Upper lobe of left lung (tissue), 6 donors: ENCODE measurements around the gene C16orf89. TPM values are rescaled to one million over a fixed set of nuclear protein-coding genes. Genes with fewer than 3 reads are reported as not detected.

Experiments
- ATAC-seq, 2 donors: fragments of 200-7000 bp; cut with Tn5 transposase; one replicate each; pipeline ENCODE4 v1.9.1; 2022; ENCODE audit warnings: mild to moderate bottlenecking in 2 of 2, moderate library complexity in 2 of 2; ENCODE audit not compliant: low FRiP score in 2 of 2
- DNase-seq, 2 donors: peaks; one replicate each; pipeline ENCODE4 v3.0.0-alpha.2; 2019 to 2020
- H3K27ac ChIP-seq, 4 donors: fragments of 200-600 bp; sonication (generic); one replicate each; pipeline ENCODE4 v1.5.1; 2016 to 2019
- H3K27me3 ChIP-seq, 4 donors: fragments of 200-600 bp; sonication (generic); one replicate each; pipeline ENCODE4 v1.5.1; 2017 to 2019
- H3K36me3 ChIP-seq, 4 donors: fragments of 200-600 bp; sonication (generic); one replicate each; pipeline ENCODE4 v1.5.1; 2016 to 2019
- H3K4me1 ChIP-seq, 4 donors: fragments of 200-600 bp; sonication (generic); one replicate each; pipeline ENCODE4 v1.5.1; 2018 to 2019
- H3K4me3 ChIP-seq, 4 donors: fragments of 200-600 bp; sonication (generic); one replicate each; pipeline ENCODE4 v1.5.1; 2017 to 2019; ENCODE audit warnings: mild to moderate bottlenecking in 2 of 4, moderate library complexity in 1 of 4
- H3K9me3 ChIP-seq, 4 donors: fragments of 200-600 bp; sonication (generic); one replicate each; pipeline ENCODE4 v1.5.1; 2018 to 2019
- EP300 ChIP-seq, 4 donors: sonication (generic); formaldehyde crosslinking; IDR thresholded peaks; one replicate each; pipeline ENCODE4 v1.5.1; 2017; ENCODE audit warnings: antibody characterized with exemption in 4 of 4, control low read depth in 2 of 4
- POLR2A ChIP-seq, 4 donors: fragments of 450-650 bp; IDR thresholded peaks; one replicate each; pipeline ENCODE4 v1.5.1; 2016 to 2017; ENCODE audit warnings: antibody characterized with exemption in 4 of 4, mild to moderate bottlenecking in 2 of 4
- POLR2AphosphoS5 ChIP-seq, 2 donors: sonication (generic); formaldehyde crosslinking; IDR thresholded peaks; one replicate each; pipeline ENCODE4 v1.5.1; 2017; ENCODE audit warnings: antibody characterized with exemption in 2 of 2
- WGBS, 2 donors: methylation state at CpG; one replicate each; pipeline ENCODE4 v1.1.5; 2017 to 2018; 5-methylcytosine and 5-hydroxymethylcytosine counted together
- total RNA-seq, 6 donors: library from RNA; depleted of rRNA in 4 of 6; stranded (reverse); fragments of >200 nt in 4 of 6; gene quantifications; one replicate each; pipeline versions ENCODE4 v1.1.0 to v1.2.1, GENCODE V29; 2016 to 2021
- TF ChIP-seq, protein P1 (sequence below), 6 experiments: fragments of 450-650 bp in 4 of 6; fragments of 200-600 bp in 2 of 6; sonication (generic) in 2 of 6; IDR thresholded peaks; one replicate each; pipeline ENCODE4 v1.5.1; 2016 to 2019; ENCODE audit warnings: antibody characterized with exemption in 6 of 6
- donor health status: DM: no; HTN: no; CAD: no; lungs with moderate emphysema.
- donor health status: DM: no; HTN: yes; CAD: no; lungs with severe emphysema.

The C16orf89 gene
- total RNA-seq, 6 donors from 2014 or later = 45.7 to 272 (median 174) TPM

GRCh38 chr16:5062790-5063765 lies 2.7 kb downstream of the C16orf89 start:
- ATAC-seq (no peak), DNase-seq (no peak)
- Histone ChIP-seq H3K9me3 (no peaks in the 10 kb centered on the region), H3K4me3 (no peak overlapping the region), H3K36me3 (no peaks in the 10 kb centered on the region), H3K4me1 (peaks cover 0 to 14% (median 7%) of the 10 kb centered on the region in 4 donors), H3K27me3 (no peaks in the 10 kb centered on the region), H3K27ac (no peak overlapping the region)
- WGBS, 2 donors = 72 to 73% methylated on average over 13 to 19 of the region's 19 CpGs
- no peak for TF ChIP-seq POLR2AphosphoS5 (IDR thresholded peaks at IDR 0.05)

GRCh38 chr16:5062051-5062450 lies 3.7 kb downstream of the C16orf89 start:
- no peaks in the 10 kb centered on the region for H3K27me3 ChIP-seq
- ATAC-seq = no peak
- H3K9me3 ChIP-seq = no peaks in the 10 kb centered on the region
- DNase-seq = no peak
- no peak overlapping the region for H3K4me3 ChIP-seq
- H3K4me1 ChIP-seq = peaks cover 0 to 14% (median 7%) of the 10 kb centered on the region in 4 donors
- 86 to 90% methylated on average over 3 to 11 of the region's 11 CpGs for WGBS, 2 donors
- H3K36me3 ChIP-seq = no peaks in the 10 kb centered on the region
- no peak for TF ChIP-seq EP300 (IDR thresholded peaks at IDR 0.05)
- TF ChIP-seq POLR2A (IDR thresholded peaks at IDR 0.05) = no peak
- TF ChIP-seq, protein P1, sequence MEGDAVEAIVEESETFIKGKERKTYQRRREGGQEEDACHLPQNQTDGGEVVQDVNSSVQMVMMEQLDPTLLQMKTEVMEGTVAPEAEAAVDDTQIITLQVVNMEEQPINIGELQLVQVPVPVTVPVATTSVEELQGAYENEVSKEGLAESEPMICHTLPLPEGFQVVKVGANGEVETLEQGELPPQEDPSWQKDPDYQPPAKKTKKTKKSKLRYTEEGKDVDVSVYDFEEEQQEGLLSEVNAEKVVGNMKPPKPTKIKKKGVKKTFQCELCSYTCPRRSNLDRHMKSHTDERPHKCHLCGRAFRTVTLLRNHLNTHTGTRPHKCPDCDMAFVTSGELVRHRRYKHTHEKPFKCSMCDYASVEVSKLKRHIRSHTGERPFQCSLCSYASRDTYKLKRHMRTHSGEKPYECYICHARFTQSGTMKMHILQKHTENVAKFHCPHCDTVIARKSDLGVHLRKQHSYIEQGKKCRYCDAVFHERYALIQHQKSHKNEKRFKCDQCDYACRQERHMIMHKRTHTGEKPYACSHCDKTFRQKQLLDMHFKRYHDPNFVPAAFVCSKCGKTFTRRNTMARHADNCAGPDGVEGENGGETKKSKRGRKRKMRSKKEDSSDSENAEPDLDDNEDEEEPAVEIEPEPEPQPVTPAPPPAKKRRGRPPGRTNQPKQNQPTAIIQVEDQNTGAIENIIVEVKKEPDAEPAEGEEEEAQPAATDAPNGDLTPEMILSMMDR (IDR thresholded peaks at IDR 0.05) = no peak
- no peak for TF ChIP-seq POLR2AphosphoS5 (IDR thresholded peaks at IDR 0.05)
- H3K27ac ChIP-seq = no peak overlapping the region

DNA sequence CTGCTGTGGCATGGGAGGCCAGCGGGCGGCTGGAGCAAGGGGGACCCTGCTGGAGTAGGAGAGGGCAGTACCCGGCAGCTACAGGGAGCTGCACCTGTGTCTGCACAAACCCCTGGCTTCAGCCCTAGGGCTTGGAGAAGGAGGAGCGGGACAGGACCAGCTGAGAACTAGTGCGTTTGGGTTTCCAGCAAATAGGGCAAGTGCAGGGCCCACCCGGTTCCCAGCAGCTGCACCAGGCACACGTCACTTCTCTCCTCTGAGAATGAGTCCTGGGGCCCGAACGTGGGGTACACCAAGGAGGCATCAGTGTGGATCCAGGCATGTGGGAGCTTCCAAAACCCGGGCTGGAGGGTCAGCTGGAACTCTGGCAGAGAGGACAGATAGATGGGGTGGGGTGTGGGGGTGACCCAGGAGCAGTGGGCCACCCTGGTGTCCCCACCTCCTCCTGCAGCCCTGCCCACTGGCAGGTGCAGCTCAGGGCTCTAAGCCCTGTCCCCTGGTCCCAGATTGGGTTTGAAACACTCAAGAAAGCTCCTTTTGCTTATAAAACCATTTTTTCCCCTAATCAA lies 5.6 kb downstream of the C16orf89 start:
- 80 to 85% methylated on average over 3 to 10 of the region's 10 CpGs for WGBS, 2 donors
- no peak overlapping the region for H3K27ac ChIP-seq
- H3K4me3 ChIP-seq = no peak overlapping the region
- DNase-seq (no peak), ATAC-seq (no peak)
- peaks cover 0 to 16% (median 0%) of the 10 kb centered on the region in 4 donors for H3K4me1 ChIP-seq
- H3K36me3 ChIP-seq = peaks cover 0 to 4% (median 1%) of the 10 kb centered on the region in 4 donors
- H3K9me3 ChIP-seq = no peaks in the 10 kb centered on the region
- H3K27me3 ChIP-seq = no peaks in the 10 kb centered on the region
- TF ChIP-seq POLR2AphosphoS5 (IDR thresholded peaks at IDR 0.05) (no peak), EP300 (IDR thresholded peaks at IDR 0.05) (no peak), POLR2A (IDR thresholded peaks at IDR 0.05) (no peak)
- TF ChIP-seq, protein P1 (IDR thresholded peaks at IDR 0.05) = no peak

- TF ChIP-seq, protein P1 (IDR thresholded peaks at IDR 0.05) = no peak
- no peak for TF ChIP-seq POLR2A (IDR thresholded peaks at IDR 0.05)
- TF ChIP-seq EP300 (IDR thresholded peaks at IDR 0.05) = no peak
- no peak for TF ChIP-seq POLR2AphosphoS5 (IDR thresholded peaks at IDR 0.05)
- Histone ChIP-seq H3K4me1 (peaks cover 0 to 16% (median 0%) of the 10 kb centered on the region in 4 donors), H3K9me3 (no peaks in the 10 kb centered on the region), H3K27me3 (no peaks in the 10 kb centered on the region), H3K36me3 (peaks cover 0 to 7% (median 4%) of the 10 kb centered on the region in 4 donors), H3K4me3 (no peak overlapping the region), H3K27ac (no peak overlapping the region)
- no peak for DNase-seq
- whole genome bisulfite sequencing, 2 donors = 84 to 85% methylated on average over 6 of the region's 6 CpGs
- no peak for ATAC-seq
Measured at GRCh38 chr16:5059386-5060072, 6.2 kb downstream of the C16orf89 start.

DNA sequence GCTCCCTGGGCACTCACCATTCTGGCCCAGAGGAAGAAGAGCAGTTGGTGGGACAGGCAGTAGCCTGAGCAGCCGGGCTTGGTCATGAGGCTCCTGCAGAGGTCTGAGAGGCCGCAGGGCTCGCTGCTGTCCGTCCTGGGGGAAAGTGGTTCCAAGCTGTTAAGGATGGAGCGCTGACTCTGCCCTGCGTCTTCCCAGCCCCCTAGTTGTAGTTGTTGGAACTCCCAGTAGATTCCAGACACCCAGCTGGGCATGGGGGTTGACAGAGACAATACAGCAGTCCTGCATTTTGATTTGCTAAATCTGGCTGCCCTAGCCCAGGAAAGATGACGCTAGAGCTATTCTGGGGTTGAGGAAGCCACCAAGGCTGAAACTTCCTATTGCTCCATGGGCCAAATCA lies 7.3 kb downstream of the C16orf89 start:
- peaks cover 0 to 14% (median 4%) of the 10 kb centered on the region in 4 donors for H3K36me3 ChIP-seq
- WGBS, 2 donors = 65% methylated on average over 7 of the region's 7 CpGs; no CpG with 5 or more reads in 1 of the 2 donors
- H3K4me1 ChIP-seq = peaks cover 0 to 9% (median 0%) of the 10 kb centered on the region in 4 donors
- TF ChIP-seq POLR2A (IDR thresholded peaks at IDR 0.05) (no peak), POLR2AphosphoS5 (IDR thresholded peaks at IDR 0.05) (no peak), EP300 (IDR thresholded peaks at IDR 0.05) (no peak)
- TF ChIP-seq, protein P1 (IDR thresholded peaks at IDR 0.05) = no peak
- no peak overlapping the region for H3K4me3 ChIP-seq
- H3K27ac ChIP-seq = no peak overlapping the region
- H3K27me3 ChIP-seq = no peaks in the 10 kb centered on the region
- no peaks in the 10 kb centered on the region for H3K9me3 ChIP-seq
- DNase-seq (no peak), ATAC-seq (no peak)
